GM23248 (cell line): ENCODE measurements around the gene ZNF732. TPM values are rescaled to one million over a fixed set of nuclear protein-coding genes. Genes with fewer than 3 reads are reported as not detected.

Experiments used
- DNase-seq: peaks from one replicate; pipeline ENCODE4 v3.0.0-alpha.2; 2015
- H2AFZ ChIP-seq: fragments of 200-600 bp; sonication (generic); 2 replicates; pipeline ENCODE4 v1.6.1; 2016; ENCODE audit warnings: antibody characterized with exemption
- H3F3A ChIP-seq: fragments of 200-600 bp; sonication (generic); 2 replicates; pipeline ENCODE4 v1.6.1; 2016; ENCODE audit warnings: mild to moderate bottlenecking, antibody characterized with exemption, mixed run types; ENCODE audit not compliant: insufficient read depth
- H3K27ac ChIP-seq: fragments of 200-600 bp; sonication (generic); 2 replicates; pipeline ENCODE4 v1.5.1; 2016; ENCODE audit warnings: mild to moderate bottlenecking
- H3K27me3 ChIP-seq: fragments of 200-600 bp; sonication (generic); replicated peaks from 2 replicates; pipeline ENCODE4 v1.6.1; 2016; ENCODE audit warnings: mild to moderate bottlenecking; ENCODE audit not compliant: insufficient read depth
- H3K36me3 ChIP-seq: fragments of 200-600 bp; sonication (generic); 2 replicates; pipeline ENCODE4 v1.6.1; 2016; ENCODE audit warnings: low read depth, mild to moderate bottlenecking
- H3K4me1 ChIP-seq: fragments of 200-600 bp; sonication (generic); 2 replicates; pipeline ENCODE4 v1.6.1; 2016; ENCODE audit warnings: mild to moderate bottlenecking; ENCODE audit not compliant: insufficient read depth
- H3K4me2 ChIP-seq: fragments of 200-600 bp; sonication (generic); one replicate; pipeline ENCODE4 v1.6.1; 2016; ENCODE audit warnings: mild to moderate bottlenecking; ENCODE audit not compliant: unreplicated experiment
- H3K4me3 ChIP-seq: fragments of 200-600 bp; sonication (generic); 2 replicates; pipeline ENCODE4 v1.5.1; 2016; ENCODE audit warnings: mild to moderate bottlenecking
- H3K79me2 ChIP-seq: fragments of 200-600 bp; sonication (generic); 2 replicates; pipeline ENCODE4 v1.6.1; 2016; ENCODE audit warnings: mild to moderate bottlenecking; ENCODE audit not compliant: insufficient read depth
- H3K9ac ChIP-seq: fragments of 200-600 bp; sonication (generic); 2 replicates; pipeline ENCODE4 v1.6.1; 2016; ENCODE audit warnings: mild to moderate bottlenecking
- H3K9me2 ChIP-seq: fragments of 200-600 bp; sonication (generic); 2 replicates; pipeline ENCODE4 v1.6.1; 2016; ENCODE audit warnings: mixed run types, mild to moderate bottlenecking, moderate library complexity; ENCODE audit not compliant: insufficient read depth
- H3K9me3 ChIP-seq: fragments of 200-600 bp; sonication (generic); one replicate; pipeline ENCODE4 v1.6.1; 2017; ENCODE audit warnings: low read depth
- H4K20me1 ChIP-seq: fragments of 200-600 bp; sonication (generic); 2 replicates; pipeline ENCODE4 v1.6.0; 2016; ENCODE audit not compliant: insufficient read depth
- EZH2 ChIP-seq: fragments of 200-600 bp; sonication (generic); IDR thresholded peaks from 2 replicates; pipeline ENCODE4 v1.6.1; 2018; ENCODE audit warnings: antibody characterized with exemption, mild to moderate bottlenecking; ENCODE audit not compliant: insufficient read depth, poor library complexity, severe bottlenecking
- EZH2phosphoT487 ChIP-seq: fragments of 200-600 bp; sonication (generic); IDR thresholded peaks from 2 replicates; pipeline ENCODE4 v1.6.1; 2018; ENCODE audit warnings: antibody characterized with exemption, moderate library complexity, mild to moderate bottlenecking, low read depth; ENCODE audit not compliant: insufficient read depth
- WGBS, 2 experiments: methylation state at CpG; one replicate each; pipeline ENCODE4 v1.1.6; 2015 to 2017; ENCODE audit warnings: low lambda C conversion rate in 2 of 2, low coverage in 1 of 2; ENCODE audit errors: missing lambda C conversion rate in 2 of 2; 5-methylcytosine and 5-hydroxymethylcytosine counted together
- in situ Hi-C: fragments of 300-500 bp; cut with MboI; formaldehyde crosslinking; loops from 2 replicates; pipeline ENCODE4 v1.15.0; 2020
- polyA plus RNA-seq: library from polyadenylated mRNA; unstranded; fragments of >200 nt; fragmentation: Nextera tagmentation; extraction: Ambion mirVana; gene quantifications from 2 replicates; pipeline ENCODE4 v1.2.1, GENCODE V29; 2016
- total RNA-seq: library from RNA; depleted of rRNA; stranded (reverse); fragments of >200 nt; shearing (Covaris generic); gene quantifications from 2 replicates; pipeline ENCODE4 v1.2.3, GENCODE V29; 2014

Gene ZNF732
- total and polyA plus RNA-seq, 2 experiments from 2014 or later, result 0.11 TPM

GRCh38 chr4:337143-337931, 32.1 kb upstream of the ZNF732 start, which contains the start of gene ZNF141:
Gene ZNF141, plus strand, starts transcription at chr4:337814. Its CDS starts 170 bp downstream, at chr4:337984.
- in situ Hi-C loops, result no loop called here
- H2AFZ ChIP-seq, result peak within 1 kb of the TSS; percentile 93
- H3K79me2 ChIP-seq, result peaks cover 44% of the 10 kb centered on the region
- WGBS, 2 experiments, result 1 to 2% methylated on average over 53 to 57 of the region's 59 CpGs
- no peaks in the 10 kb centered on the region for H3K9me3 ChIP-seq
- H3K9ac ChIP-seq, result peak within 1 kb of the TSS; percentile 91
- peak within 1 kb of the TSS; percentile 91 for H3K27ac ChIP-seq
- 0 out of 2 replicates have a peak, but pooled peaks cover 6% of the 10 kb centered on the region for H3F3A ChIP-seq
- no peaks in the 10 kb centered on the region for H3K4me1 ChIP-seq
- no peaks in the 10 kb centered on the region for H3K9me2 ChIP-seq
- peak within 1 kb of the TSS; percentile 89 for H3K4me3 ChIP-seq
- H3K27me3 ChIP-seq, result no peaks in the 10 kb centered on the region
- H4K20me1 ChIP-seq, result no peaks in the 10 kb centered on the region
- TF ChIP-seq EZH2phosphoT487, result no peak
- no peak for TF ChIP-seq EZH2
- peak within 1 kb of the TSS; percentile 88 for H3K4me2 ChIP-seq
- H3K36me3 ChIP-seq, result no peaks in the 10 kb centered on the region; the same call in none of the 2 replicates
- DNase-seq, result peak; percentile 98

- Histone ChIP-seq H3F3A (0 out of 2 replicates have a peak, but pooled peaks cover 6% of the 10 kb centered on the region), H4K20me1 (no peaks in the 10 kb centered on the region)
- 0% methylated on average over 4 to 12 of the region's 18 CpGs for WGBS, 2 experiments
Observed at GRCh38 chr4:336893-337142, 31.5 kb upstream of the ZNF732 start.

GRCh38 chr4:336099-336892, 31.0 kb upstream of the ZNF732 start:
- Histone ChIP-seq H3F3A (0 out of 2 replicates have a peak, but pooled peaks cover 6% of the 10 kb centered on the region), H3K4me2 (peak overlapping the region; percentile 88), H3K27me3 (no peaks in the 10 kb centered on the region), H4K20me1 (no peaks in the 10 kb centered on the region), H3K9me3 (no peaks in the 10 kb centered on the region), H3K4me3 (peak overlapping the region; percentile 89), H3K79me2 (peaks cover 34% of the 10 kb centered on the region), H3K36me3 (no peaks in the 10 kb centered on the region; the same call in none of the 2 replicates), H3K4me1 (no peaks in the 10 kb centered on the region), H2AFZ (peak overlapping the region; percentile 93), H3K9ac (peak overlapping the region; percentile 91), H3K27ac (peak overlapping the region; percentile 91), H3K9me2 (no peaks in the 10 kb centered on the region)
- in situ Hi-C loops, result no loop called here
- no peak for TF ChIP-seq EZH2phosphoT487
- TF ChIP-seq EZH2, result no peak
- peak; percentile 58 for DNase-seq
- 4 to 6% methylated on average over 24 to 37 of the region's 71 CpGs for WGBS, 2 experiments

More at GRCh38 chr4:336893-337142, 31.5 kb upstream of the ZNF732 start:
- peak overlapping the region; percentile 91 for H3K9ac ChIP-seq
- H3K27me3 ChIP-seq, result no peaks in the 10 kb centered on the region
- in situ Hi-C loops, result no loop called here
- H3K9me2 ChIP-seq, result no peaks in the 10 kb centered on the region
- peaks cover 39% of the 10 kb centered on the region for H3K79me2 ChIP-seq
- peak overlapping the region; percentile 88 for H3K4me2 ChIP-seq
- H3K27ac ChIP-seq, result peak overlapping the region; percentile 91
- no peaks in the 10 kb centered on the region for H3K4me1 ChIP-seq
- peak overlapping the region; percentile 93 for H2AFZ ChIP-seq
- DNase-seq, result no peak
- H3K36me3 ChIP-seq, result no peaks in the 10 kb centered on the region; the same call in none of the 2 replicates
- peak overlapping the region; percentile 89 for H3K4me3 ChIP-seq
- TF ChIP-seq EZH2, result no peak
- TF ChIP-seq EZH2phosphoT487, result no peak
- H3K9me3 ChIP-seq, result no peaks in the 10 kb centered on the region

GRCh38 chr4:335515-335914, 30.2 kb upstream of the ZNF732 start:
- DNase-seq, result no peak
- no peaks in the 10 kb centered on the region for H4K20me1 ChIP-seq
- 73 to 77% methylated on average over 2 of the region's 2 CpGs for WGBS, 2 experiments
- H3K9me2 ChIP-seq, result no peaks in the 10 kb centered on the region
- peak overlapping the region; percentile 88 for H3K4me2 ChIP-seq
- peaks cover 26% of the 10 kb centered on the region for H3K79me2 ChIP-seq
- peak overlapping the region; percentile 91; the same call in 1 of the 2 replicates for H3K9ac ChIP-seq
- H3K36me3 ChIP-seq, result no peaks in the 10 kb centered on the region; the same call in none of the 2 replicates
- in situ Hi-C loops, result no loop called here
- H3K4me3 ChIP-seq, result peak overlapping the region; percentile 89; the same call in 1 of the 2 replicates
- H3K27ac ChIP-seq, result peak overlapping the region; percentile 91
- TF ChIP-seq EZH2, result no peak
- TF ChIP-seq EZH2phosphoT487, result no peak
- no peaks in the 10 kb centered on the region for H3K9me3 ChIP-seq
- no peaks in the 10 kb centered on the region for H3K4me1 ChIP-seq
- H3K27me3 ChIP-seq, result no peaks in the 10 kb centered on the region
- H2AFZ ChIP-seq, result no peak overlapping the region; the same call in 1 of the 2 replicates
- H3F3A ChIP-seq, result 0 out of 2 replicates have a peak, but pooled peaks cover 6% of the 10 kb centered on the region
